T-helper 1 cell (primary cell): ENCODE measurements around the gene ANKRD49.
"Not testable (repeated sequence)": the region's sequence is repeated elsewhere in the genome, so short reads cannot be mapped to it uniquely, and the experiment has no call there.

ENCODE experiments used
- DNase-seq, 5 donors: peaks; one replicate each; pipeline ENCODE4 v3.0.0-alpha.2; 2012 to 2020
- total RNA-seq, 4 donors: gene quantifications; one replicate each; lab custom pipeline; 2026; lab: John Stamatoyannopoulos, UW

ANKRD49 gene, protein sequence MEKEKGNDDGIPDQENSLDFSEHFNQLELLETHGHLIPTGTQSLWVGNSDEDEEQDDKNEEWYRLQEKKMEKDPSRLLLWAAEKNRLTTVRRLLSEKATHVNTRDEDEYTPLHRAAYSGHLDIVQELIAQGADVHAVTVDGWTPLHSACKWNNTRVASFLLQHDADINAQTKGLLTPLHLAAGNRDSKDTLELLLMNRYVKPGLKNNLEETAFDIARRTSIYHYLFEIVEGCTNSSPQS
- total RNA-seq: 23.3 to 48.1 (median 29.7) reads per million in 4 donors

DNA sequence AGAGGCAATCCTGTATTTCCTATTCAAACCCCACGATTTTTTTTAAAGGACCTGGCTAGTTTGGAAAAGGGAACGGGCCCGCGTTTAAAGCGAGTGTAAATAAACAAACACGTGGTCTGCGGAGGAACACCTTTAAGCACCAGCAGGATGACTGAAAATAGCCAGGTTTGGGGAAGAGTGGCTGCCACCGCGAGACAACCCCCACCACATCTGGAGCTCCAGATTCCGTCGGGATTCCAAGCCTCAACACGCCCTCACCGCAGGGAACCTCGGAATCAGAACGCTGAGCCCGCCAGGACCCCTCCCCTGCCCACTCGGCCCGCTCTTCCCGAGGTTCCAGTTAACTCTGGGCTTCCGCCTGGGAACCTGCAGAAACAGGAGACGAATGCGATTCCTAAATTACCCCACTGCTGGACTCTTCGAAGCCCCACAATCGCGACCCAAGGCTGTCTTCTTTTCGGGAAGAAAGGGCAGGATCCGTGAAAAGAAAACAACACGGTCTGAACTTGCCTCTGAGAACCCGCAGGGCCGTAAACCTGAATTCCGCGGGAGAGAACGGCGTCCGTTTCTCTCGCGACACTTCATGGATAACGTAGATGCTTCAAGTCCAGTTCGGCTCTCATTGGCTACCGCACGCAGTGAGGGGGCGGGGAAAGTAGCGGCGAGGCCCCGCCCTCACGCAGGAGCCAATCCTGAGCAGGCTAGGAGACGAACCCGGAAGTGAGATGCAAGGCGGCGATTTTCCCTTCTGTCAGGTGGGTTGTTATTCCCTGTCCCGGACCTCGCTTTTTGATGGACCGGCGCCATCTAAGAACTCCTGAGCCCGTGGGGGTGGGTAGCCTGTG, at the start of gene ANKRD49, which contains the start of gene MRE11:
ANKRD49 (plus strand) TSS at position 704 of the 845 bp plus-strand sequence. CDS start 2,710 bp downstream, outside the sequence.
MRE11 (minus strand) TSS at position 564 of the 845 bp plus-strand sequence. CDS start 1,043 bp downstream, outside the sequence.
- DNase-seq: peak; percentile 90 to 98 (median 94)

DNA sequence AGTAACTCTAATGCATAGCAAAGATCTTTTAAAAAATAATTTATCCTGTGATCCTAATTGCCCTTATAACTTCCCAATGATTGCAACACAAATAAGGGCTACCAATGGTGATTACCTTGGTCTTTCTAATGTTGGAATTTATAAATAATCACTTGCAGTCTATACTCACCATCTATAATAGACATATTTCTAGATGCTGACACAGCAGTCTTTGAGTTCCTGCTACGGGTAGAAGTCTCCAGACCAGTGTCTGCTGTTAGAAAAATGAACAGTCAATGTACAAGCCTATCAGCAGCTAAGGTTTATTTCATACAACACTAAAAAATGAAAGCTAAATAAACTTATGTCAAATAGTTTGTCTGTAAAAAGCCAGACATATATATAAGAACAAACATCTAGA, 48.1 kb upstream of the ANKRD49 start:
- DNase-seq: no peak

DNA sequence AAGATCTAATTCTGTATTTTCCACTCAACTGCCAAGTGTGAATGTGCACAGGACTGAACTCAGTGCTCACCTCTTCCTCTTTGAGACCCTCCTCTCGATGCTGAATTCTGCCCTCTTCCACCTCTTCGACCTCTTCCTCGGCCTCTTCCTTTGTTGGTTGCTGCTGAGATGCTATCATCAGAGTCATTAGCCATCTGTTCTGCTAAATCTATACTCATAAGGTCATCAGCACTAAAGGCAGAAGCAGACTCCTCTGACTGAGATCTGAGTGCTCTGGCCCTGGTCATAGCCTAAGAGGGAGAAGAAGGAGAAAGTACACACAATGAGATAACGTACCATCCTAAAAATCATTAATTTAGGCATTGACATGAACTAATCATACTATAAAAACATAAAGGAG, 46.6 kb upstream of the ANKRD49 start:
- no peak for DNase-seq

DNA sequence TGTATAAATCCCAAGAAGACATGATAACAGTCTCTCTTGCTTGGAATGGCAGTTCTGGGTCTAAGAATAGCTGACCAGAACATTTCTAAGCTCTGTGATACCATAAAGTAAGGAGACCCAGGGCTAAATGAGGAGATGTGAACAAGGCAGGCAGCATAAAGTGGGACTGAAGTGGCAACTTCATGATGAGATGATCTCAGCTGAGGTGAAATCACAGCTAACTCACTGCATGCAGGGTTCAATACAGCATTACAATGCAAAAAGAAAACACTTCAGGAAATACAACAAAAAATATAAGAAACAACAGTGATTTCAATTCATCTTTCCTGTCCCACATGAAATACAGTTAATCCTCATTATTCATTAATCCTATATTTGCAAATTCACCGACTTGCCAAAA, 44.8 kb upstream of the ANKRD49 start:
- DNase-seq: no peak

DNA sequence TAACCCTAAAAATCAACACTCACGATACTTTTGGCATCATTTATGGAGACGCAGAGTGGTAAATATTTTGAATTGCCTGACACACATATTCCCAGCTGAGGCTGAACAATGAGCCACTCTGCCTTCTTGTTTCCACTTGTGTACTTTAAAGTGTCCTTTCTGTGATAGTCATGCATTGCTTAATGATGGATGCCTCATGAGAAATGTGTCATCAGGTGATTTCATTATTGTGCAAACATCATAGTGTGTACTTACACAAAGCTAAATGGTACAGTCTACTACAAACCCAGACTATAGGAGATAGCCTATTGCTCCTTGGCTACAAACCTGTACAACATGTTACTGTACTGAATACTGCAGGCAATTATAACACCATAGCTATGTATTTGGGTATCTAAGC, 44.3 kb upstream of the ANKRD49 start:
- no peak for DNase-seq

DNA sequence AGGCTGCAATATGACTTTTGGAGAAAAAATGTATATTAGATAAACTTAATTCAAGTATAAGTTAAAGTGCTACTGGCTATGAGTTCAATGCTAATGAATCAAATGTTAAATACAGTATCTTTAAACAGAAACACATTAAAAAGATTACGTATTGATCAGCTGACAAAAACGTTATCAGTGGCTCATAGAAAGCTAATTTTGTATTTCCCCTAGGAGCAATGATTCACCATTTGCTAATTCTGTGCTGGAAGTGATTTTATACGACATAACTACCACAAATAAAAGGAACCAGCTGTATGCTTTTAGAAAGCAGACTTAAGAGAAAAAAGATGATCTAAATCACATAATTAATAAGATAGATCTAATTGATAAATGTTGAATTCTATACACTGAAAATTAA, 43.7 kb upstream of the ANKRD49 start:
- no peak for DNase-seq

DNA sequence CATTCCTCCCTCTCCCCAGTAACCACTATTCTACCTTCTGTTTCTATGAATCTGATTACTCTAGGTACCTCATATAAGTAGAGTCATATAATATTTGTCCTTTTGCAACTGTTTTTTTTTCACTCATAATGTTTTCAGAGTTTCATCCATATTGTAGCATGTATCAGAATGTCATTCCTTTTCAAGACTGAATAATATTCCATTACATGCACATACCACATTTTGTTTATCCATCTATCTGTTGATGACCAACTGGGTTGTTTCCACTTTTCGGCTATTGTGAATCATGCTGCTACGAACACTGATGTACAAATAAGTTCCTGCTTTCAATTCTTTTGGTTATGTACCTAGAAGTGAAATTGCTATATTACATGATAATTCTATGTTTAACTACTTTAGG, 40.8 kb upstream of the ANKRD49 start:
- no peak for DNase-seq

DNA sequence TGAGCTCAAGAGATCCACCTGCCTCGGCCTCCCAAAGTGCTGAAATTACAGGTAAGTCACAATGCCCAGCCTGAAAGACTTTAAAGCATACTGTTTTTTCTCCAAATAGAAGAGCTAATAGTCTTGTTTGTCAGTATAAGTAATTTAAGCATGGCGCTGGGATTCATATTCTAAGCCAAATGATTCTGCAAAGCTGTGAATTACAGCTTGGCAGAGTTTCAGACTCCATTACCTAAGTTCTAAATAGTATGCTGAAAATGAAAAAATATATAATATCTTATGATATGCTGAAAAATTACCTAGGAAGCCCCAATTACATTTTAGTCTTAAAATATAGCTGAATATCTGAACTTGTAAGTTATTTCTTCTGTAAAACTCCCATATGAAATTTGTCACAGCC, 39.5 kb upstream of the ANKRD49 start:
- DNase-seq: no peak

DNA sequence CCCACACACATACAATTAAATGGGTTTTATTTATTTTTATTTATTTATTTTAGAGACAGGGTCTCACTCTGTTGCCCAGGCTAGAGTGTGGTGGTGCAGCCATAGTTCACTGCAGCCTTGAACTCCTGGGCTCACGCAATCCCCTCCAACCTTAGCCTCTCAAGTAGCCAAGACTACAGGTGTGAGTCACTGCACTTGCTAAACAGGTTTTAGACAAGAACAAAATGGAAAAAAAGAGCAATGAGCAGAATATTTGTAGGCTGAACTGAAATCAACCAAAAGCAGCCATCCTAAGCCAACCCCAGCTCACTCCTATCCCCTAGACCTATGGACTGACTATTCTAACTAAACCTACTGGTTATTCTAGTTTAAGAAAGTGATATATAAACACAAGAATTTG, 37.9 kb upstream of the ANKRD49 start:
- DNase-seq: no peak

DNA sequence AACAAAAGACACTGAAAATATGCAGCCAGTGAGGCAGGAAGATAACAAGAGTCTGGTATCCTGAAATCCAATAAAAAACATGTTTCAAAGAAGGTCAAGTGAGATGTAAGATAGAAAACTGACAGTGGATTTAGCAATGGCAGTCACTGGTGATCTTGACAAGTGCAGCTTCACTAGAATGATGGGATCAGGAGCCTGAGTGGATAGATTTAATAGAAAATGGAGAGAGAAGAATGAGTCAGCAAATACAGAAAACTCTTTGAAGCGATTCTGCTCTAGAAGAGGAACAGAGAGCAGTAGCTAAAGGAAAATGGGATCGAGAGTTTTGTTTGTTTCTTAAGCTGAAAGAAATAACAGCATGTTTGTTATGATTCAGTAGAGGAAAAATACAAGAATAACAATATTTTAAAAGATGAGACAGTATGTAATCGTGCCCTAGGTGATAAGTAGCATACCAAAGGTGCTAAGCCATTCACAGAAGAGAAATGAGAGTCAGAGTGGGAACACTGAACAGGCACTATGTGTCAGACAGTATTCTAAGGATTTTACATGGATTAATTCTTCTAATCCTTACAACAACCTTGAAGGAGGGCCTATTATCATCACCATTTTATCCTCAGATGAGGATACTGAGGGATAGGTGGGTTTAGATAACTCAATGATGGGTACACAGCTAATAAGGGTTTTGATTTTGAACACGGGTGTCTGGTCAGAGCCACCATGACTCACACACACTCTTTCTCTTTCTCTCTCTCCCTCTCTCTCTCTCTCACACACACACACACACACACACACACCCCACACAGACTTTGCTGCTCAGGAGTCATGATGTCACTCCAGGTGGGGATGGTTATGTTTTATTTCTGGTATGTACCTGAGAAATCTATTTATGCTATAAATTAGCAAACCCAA, 36.4 kb upstream of the ANKRD49 start:
- DNase-seq: no peak

DNA sequence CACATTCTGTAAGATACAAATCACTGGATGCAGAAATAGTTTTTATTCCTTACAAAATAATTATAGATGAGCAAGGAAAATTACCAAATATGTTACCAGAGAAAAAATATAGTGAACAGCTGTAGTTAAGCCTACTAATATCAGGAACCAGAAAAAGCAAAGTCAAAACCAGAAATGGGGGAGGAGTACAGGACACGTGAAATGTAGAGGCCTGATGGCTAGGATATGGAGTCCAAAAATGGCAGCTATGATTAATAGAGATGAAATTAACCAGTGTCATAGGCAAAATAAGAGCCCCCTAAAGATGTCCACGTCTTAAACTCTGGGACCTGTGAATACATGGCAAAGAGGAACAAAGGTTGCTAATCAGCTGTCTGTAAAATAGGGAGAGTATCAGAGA, 34.2 kb upstream of the ANKRD49 start:
- DNase-seq: no peak

DNA sequence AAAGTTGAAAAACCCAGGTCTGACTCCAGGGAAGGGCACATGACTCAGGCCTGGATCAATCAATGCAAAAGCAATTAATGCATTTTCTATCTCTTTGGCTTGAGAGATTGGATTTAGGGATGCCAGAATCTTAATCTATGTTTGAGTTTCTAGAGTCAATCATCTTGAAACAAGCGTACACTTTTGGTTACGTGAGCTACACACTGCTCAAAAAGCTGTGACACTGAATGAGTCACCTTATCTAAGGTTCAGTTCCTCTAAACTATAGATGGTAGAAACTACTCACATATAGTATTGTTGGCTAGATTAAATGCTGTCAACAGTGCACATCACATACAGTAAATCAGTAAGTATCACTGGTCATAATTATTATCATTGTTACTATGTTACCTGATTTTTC, 24.4 kb upstream of the ANKRD49 start:
- peak in 1 of 5 donors; percentile 11 for DNase-seq

DNA sequence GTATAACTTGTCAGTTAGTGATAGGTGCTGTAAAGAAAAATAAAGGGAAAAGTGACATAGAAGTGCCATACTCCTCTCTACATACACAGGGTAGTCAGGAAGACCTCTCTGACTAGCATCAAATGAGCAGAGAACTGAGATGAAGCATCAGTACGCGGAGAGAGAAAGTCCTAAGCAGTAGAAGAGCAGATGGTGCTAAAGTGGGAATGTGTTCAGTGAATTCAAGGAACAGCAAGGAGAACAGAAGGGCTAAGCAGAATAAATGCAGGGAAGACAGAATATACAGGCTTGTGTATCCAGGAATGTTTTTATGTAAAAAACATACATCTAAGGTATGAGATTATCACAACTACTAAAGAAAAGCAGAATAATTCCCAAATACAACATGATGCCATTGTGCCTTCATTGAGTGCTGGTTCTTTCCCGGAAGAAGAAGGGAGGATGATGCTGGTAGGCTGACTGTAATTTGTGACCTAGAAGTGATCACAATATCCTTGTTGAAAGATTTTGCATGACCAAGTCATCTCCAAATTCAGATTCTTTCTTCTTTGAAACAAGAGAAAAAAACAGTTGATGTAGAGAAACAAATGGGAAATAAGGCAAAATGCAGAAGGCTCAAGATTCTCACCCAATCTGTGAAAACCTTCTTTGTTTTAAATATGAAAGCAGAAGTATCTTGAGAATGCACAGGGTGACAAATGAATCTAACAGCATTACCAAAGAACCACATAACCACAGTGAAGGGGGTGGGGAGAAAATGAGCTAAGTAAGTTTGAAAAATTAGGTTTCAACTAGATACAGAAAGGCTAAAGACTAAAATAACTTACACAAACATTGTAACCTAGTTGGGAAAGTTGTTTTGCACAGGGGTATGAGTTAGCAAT, 20.6 kb upstream of the ANKRD49 start:
- DNase-seq: peak in 1 of 5 donors; percentile 58

DNA sequence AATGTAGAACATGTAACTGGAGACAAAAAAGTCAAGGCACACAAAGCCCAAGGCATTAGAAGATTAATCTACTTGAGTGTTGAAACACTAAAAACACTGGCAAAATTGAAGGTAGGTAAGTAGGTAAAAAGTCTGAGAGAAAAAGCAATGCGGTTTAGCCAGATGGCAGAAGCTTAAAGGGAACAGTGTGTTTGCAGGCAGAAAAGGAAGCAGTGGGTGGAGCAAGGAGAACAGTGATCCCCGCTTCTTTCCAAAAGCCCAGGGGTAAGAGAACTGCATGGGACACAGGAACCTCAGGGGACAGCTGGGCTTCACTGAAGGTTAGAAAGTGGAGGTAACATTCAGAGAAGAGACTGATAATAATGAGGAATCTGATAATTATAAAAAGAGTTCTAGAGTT, 16.2 kb upstream of the ANKRD49 start:
- no peak for DNase-seq

DNA sequence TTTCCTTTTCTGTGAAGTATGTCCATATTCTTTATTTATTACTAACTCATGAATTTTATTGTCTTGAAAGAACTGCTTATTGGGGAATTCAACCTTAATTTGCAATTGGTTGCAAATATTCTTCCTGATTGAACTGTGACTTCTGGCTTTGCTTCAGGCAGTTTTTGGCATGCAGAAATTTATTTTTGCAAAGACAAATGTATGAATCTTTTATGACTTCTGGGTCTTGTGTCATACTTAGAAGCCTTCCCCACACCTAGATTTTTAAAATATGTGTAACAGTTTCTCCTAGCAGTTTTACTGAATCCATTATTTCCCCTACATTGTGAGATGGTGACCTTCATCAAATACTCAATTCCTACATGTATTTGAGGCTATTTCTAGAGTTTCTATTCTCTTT, 12.4 kb upstream of the ANKRD49 start:
- DNase-seq: no peak

DNA sequence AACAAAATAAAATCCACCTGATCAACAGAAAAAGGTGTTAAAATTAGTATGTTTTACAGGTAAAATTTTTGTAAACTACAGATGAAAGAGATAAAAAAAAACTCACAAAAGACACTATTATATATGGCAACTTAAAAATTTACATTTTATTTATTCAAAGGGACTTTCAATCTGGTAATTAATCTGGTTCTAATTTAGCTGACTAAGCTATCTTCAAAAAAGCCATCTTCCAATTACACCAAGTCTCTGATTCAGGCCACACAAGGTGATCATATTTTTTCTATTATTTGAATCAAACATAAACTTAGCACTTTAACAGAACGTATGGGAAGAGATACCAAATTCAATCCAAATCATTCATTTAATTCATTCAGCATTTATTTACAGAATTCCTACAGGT, 7.7 kb upstream of the ANKRD49 start:
- no peak for DNase-seq

DNA sequence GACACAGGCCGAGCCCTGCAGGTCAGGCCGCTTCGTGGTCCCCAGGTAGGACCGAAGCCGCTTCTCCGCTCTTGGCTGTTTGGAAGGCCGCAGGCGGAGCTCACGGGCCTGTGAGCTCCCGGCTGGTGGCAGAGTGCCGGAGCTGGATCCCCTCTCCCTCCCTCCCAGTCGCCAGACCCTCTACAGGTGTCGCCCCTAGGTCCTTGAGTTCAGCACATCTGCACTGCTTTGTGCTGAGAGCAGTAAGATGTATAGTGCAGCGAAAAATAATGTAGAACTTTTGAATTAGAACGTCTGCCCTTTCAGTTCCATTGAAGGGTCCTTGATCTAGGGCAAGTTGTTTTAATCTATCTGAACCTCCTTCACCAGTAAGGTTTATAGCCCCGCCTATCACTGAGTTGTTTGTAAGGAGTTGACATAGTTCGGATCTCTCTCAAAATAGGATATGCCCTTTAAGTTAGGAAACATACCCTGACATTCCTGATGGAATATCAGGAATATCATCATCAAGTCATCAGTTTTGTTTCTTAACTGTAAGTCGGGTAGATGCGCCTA, 419 bp downstream of the ANKRD49 start:
- DNase-seq: no peak

DNA sequence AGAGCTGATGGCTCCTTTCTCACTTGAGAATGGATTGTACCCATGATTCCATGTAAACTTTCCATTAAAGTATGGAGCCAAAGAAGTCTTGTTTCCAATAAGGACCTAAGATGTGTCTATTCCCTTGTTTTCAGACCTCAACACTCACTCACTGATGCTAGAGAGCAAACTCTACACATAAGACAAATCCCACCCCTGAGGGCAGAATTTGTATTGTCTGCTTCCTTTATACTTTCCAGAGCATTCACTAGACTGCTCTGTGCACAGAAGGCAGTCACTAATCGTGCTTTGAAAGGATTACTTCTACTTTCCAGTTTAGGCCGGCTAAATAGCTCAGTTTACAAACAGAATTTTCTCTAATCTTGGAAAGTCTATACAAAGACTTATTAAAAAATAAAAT, 6.4 kb downstream of the ANKRD49 start:
- no peak for DNase-seq

DNA sequence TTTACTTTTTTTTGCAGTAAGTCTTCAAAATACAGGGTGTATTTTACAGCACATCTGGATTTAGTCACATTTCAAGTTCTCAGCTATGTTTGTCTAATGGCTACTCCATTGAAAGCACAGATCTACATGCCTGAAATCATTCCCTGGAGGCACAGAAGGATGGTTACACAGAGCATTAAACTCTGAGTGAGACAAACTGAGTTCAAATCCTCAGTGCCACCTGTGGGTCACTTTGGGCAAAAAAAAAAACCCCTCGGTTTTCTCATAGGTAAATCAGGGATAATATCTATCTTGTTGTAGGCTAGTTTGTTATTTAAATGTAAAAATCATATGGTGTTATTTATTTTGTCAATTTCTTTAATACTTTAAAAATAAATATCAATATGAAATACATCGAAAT, 7.7 kb downstream of the ANKRD49 start:
- no peak for DNase-seq

DNA sequence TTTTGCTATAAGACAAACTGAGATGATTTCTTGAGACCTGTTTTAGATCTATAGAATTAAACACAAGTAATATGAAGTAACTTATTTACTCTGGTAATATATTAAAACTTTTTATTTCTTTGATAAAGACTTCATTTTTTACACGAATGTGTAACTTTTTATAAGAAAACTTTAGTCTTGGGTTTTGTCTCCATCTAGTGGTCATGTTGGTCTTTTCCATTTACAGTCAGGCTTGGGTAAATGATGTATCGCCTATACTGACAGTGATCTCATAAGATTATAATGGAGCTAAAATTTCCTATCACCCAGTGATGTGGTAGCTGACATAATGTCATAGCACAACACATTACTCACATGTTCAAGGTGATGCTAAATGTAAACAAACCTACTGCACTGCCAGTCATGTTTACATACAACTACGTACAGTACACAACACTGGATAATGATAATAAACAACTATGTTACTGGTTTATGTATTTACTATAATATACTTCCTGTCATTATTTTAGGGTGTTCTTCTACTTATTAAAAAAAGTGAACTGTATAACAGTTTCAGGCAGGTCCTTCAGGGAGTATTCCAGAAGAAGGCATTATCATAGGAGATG, 11.0 kb downstream of the ANKRD49 start:
- DNase-seq: peak in 1 of 5 donors; percentile 46

DNA sequence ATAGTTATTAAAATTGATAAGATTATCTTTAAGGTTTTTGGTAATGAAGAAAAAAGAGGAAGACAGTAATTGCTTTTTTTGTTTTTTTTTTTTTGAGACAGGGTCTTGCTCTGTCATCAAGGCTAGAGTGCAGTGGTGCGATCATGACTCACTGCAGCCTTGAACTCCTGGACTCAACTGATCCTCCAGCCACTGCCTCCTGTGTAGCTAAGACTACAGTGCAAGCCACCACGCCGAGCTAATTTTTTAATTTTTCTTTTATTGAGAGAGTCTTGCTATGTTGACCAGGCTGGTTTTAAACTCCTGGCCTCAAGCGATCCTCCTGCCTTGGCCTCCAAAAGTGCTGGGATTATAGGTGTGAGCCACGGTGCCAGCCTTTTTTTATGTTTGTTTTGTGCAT, 12.7 kb downstream of the ANKRD49 start:
- DNase-seq: not testable (repeated sequence)
